Fibroblast of pulmonary artery (primary cell): ENCODE data around the gene SLC2A13.
"Not testable (repeated sequence)": the region's sequence is repeated elsewhere in the genome, so short reads cannot be mapped to it uniquely, and the experiment has no call there.

ENCODE experiments used
- DNase-seq: peaks from one replicate; pipeline ENCODE4 v3.0.0-alpha.2; 2010; ENCODE audit warnings: low read depth
- H3K4me3 ChIP-seq: replicated peaks from 2 replicates; pipeline ENCODE4 v1.5.1; 2011; ENCODE audit warnings: low read depth, mild to moderate bottlenecking, control low read depth, low read length, moderate library complexity
- CTCF ChIP-seq: IDR thresholded peaks from 2 replicates; pipeline ENCODE4 v1.5.1; 2011; ENCODE audit warnings: mild to moderate bottlenecking, control low read depth, low read length, inconsistent platforms; ENCODE audit errors: missing control alignments

SLC2A13 gene

GRCh38 chr12:40058721-40059190 lies 47.1 kb downstream of the SLC2A13 start:
- no peak for TF ChIP-seq CTCF
- peak; percentile 6 for DNase-seq

GRCh38 chr12:40056373-40056772 lies 49.5 kb downstream of the SLC2A13 start:
- no peak overlapping the region for H3K4me3 ChIP-seq
- no peak for TF ChIP-seq CTCF
- DNase-seq = no peak

More at GRCh38 chr12:40058721-40059190, 47.1 kb downstream of the SLC2A13 start:
- no peak overlapping the region for H3K4me3 ChIP-seq

- DNase-seq = no peak
- H3K4me3 ChIP-seq = no peak overlapping the region
- TF ChIP-seq CTCF = no peak
Measured at GRCh38 chr12:40055776-40056175, 50.1 kb downstream of the SLC2A13 start.

- H3K4me3 ChIP-seq = no peak overlapping the region
- peak; percentile 16 for DNase-seq
- TF ChIP-seq CTCF = no peak
Measured at GRCh38 chr12:40055228-40055579, 50.7 kb downstream of the SLC2A13 start.

GRCh38 chr12:40054555-40055227 lies 51.2 kb downstream of the SLC2A13 start:
- no peak overlapping the region for H3K4me3 ChIP-seq
- peak; percentile 84 for DNase-seq
- no peak for TF ChIP-seq CTCF

GRCh38 chr12:40049268-40049667 lies 56.6 kb downstream of the SLC2A13 start:
- TF ChIP-seq CTCF = no peak
- no peak overlapping the region for H3K4me3 ChIP-seq
- no peak for DNase-seq

GRCh38 chr12:40047002-40047401 lies 58.9 kb downstream of the SLC2A13 start:
- not testable (repeated sequence) for H3K4me3 ChIP-seq, DNase-seq
